Neural progenitor cell (in vitro differentiated cells): ENCODE measurements around the gene MAS1. TPM values are rescaled to one million over a fixed set of nuclear protein-coding genes. Genes with fewer than 3 reads are reported as not detected.

Experiments
- DNase-seq: peaks from one replicate; pipeline ENCODE4 v3.0.0-alpha.2; 2016; ENCODE audit warnings: low spot score
- H2AFZ ChIP-seq: fragments of 200-600 bp; sonication (generic); replicated peaks from 2 replicates; pipeline ENCODE4 v1.6.1; 2016; ENCODE audit warnings: antibody characterized with exemption
- H3F3A ChIP-seq: fragments of 200-600 bp; sonication (generic); 2 replicates; pipeline ENCODE4 v1.6.1; 2016; ENCODE audit warnings: antibody characterized with exemption, low read depth
- H3K27ac ChIP-seq: fragments of 200-600 bp; sonication (generic); 2 replicates; pipeline ENCODE4 v1.5.1; 2016; ENCODE audit warnings: mild to moderate bottlenecking
- H3K27me3 ChIP-seq: fragments of 200-600 bp; sonication (generic); 2 replicates; pipeline ENCODE4 v1.6.1; 2016; ENCODE audit warnings: mild to moderate bottlenecking, moderate library complexity
- H3K36me3 ChIP-seq: fragments of 200-600 bp; sonication (generic); 2 replicates; pipeline ENCODE4 v1.5.1; 2016
- H3K4me1 ChIP-seq: fragments of 200-600 bp; sonication (generic); 2 replicates; pipeline ENCODE4 v1.6.1; 2016; ENCODE audit warnings: mixed run types
- H3K4me2 ChIP-seq: fragments of 200-600 bp; sonication (generic); 2 replicates; pipeline ENCODE4 v1.6.1; 2016
- H3K4me3 ChIP-seq: fragments of 200-600 bp; sonication (generic); 2 replicates; pipeline ENCODE4 v1.5.1; 2016
- H3K79me2 ChIP-seq: fragments of 200-600 bp; sonication (generic); 2 replicates; pipeline ENCODE4 v1.6.1; 2016; ENCODE audit warnings: low read depth
- H3K9ac ChIP-seq: fragments of 200-600 bp; sonication (generic); 2 replicates; pipeline ENCODE4 v1.6.1; 2016
- H3K9me3 ChIP-seq: fragments of 200-600 bp; sonication (generic); 2 replicates; pipeline ENCODE4 v1.5.1; 2016; ENCODE audit warnings: low read depth
- H4K20me1 ChIP-seq: fragments of 200-600 bp; sonication (generic); 2 replicates; pipeline ENCODE4 v1.6.1; 2016; ENCODE audit warnings: low read depth
- H3K27ac Mint-ChIP-seq: 3 replicates; pipeline ENCODE4 v1.8.0; 2021; ENCODE audit warnings: mixed read lengths
- H3K27me3 Mint-ChIP-seq: 2 replicates; pipeline ENCODE4 v1.8.0; 2022; ENCODE audit warnings: low read depth, mild to moderate bottlenecking, inconsistent platforms, moderate library complexity, mixed read lengths; ENCODE audit not compliant: insufficient read depth
- H3K36me3 Mint-ChIP-seq: 3 replicates; pipeline ENCODE4 v1.8.0; 2021; ENCODE audit warnings: mixed read lengths
- H3K4me1 Mint-ChIP-seq: 3 replicates; pipeline ENCODE4 v1.8.0; 2021; ENCODE audit warnings: mixed read lengths
- H3K4me3 Mint-ChIP-seq: 3 replicates; pipeline ENCODE4 v1.8.0; 2021; ENCODE audit warnings: mild to moderate bottlenecking, moderate library complexity, mixed read lengths
- H3K9me3 Mint-ChIP-seq: 3 replicates; pipeline ENCODE4 v1.8.0; 2020; ENCODE audit warnings: mixed read lengths
- EZH2 ChIP-seq: fragments of 200-600 bp; sonication (generic); IDR thresholded peaks from 2 replicates; pipeline ENCODE4 v1.6.1; 2017; ENCODE audit warnings: antibody characterized with exemption, mild to moderate bottlenecking, moderate library complexity
- EZH2phosphoT487 ChIP-seq: fragments of 200-600 bp; sonication (generic); IDR thresholded peaks from 2 replicates; pipeline ENCODE4 v1.6.1; 2017; ENCODE audit warnings: antibody characterized with exemption
- total RNA-seq: library from RNA; depleted of rRNA; stranded (reverse); fragments of >200 nt; gene quantifications from 2 replicates; pipeline ENCODE4 v1.2.3, GENCODE V29; 2015; ENCODE audit warnings: low replicate concordance
- TF ChIP-seq, protein P1 (sequence below): fragments of 200-600 bp; sonication (generic); IDR thresholded peaks from 2 replicates; pipeline ENCODE4 v1.5.1; 2017; ENCODE audit warnings: antibody characterized with exemption, mild to moderate bottlenecking

MAS1 gene
- total RNA-seq, 1 donor from 2014 or later: not detected

DNA sequence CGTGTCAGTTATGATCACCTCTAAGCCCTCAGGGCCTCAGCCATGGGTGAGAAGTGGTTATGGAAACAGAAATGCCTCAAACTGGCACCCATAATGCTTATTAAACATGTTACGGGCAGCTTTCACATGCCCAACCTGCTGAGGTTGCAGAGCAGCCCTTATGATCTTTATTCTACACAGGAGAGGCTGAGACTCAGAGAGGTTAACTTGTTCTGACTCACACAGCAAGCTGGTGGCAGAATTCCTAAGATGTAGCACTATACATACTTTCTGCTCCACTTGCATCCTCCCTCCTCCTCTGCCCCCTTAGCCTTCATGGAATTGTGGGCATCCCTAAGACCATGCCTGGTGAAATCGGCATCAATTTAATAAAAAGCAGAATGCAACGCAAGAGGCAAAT, 43.4 kb downstream of the MAS1 start:
- no peak overlapping the region for H3K4me3 ChIP-seq
- no peak overlapping the region for H3K27ac Mint-ChIP-seq
- H3K9ac ChIP-seq: no peak overlapping the region
- H3K27me3 ChIP-seq: no peaks in the 10 kb centered on the region
- no peaks in the 10 kb centered on the region for H3K36me3 Mint-ChIP-seq
- H3K27me3 Mint-ChIP-seq: peaks cover 4% of the 10 kb centered on the region
- DNase-seq: no peak
- TF ChIP-seq EZH2 (no peak), EZH2phosphoT487 (no peak)
- TF ChIP-seq, protein P1, sequence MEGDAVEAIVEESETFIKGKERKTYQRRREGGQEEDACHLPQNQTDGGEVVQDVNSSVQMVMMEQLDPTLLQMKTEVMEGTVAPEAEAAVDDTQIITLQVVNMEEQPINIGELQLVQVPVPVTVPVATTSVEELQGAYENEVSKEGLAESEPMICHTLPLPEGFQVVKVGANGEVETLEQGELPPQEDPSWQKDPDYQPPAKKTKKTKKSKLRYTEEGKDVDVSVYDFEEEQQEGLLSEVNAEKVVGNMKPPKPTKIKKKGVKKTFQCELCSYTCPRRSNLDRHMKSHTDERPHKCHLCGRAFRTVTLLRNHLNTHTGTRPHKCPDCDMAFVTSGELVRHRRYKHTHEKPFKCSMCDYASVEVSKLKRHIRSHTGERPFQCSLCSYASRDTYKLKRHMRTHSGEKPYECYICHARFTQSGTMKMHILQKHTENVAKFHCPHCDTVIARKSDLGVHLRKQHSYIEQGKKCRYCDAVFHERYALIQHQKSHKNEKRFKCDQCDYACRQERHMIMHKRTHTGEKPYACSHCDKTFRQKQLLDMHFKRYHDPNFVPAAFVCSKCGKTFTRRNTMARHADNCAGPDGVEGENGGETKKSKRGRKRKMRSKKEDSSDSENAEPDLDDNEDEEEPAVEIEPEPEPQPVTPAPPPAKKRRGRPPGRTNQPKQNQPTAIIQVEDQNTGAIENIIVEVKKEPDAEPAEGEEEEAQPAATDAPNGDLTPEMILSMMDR: no peak
- no peak overlapping the region for H3K4me3 Mint-ChIP-seq
- H3K9me3 ChIP-seq: no peaks in the 10 kb centered on the region
- H3K4me1 Mint-ChIP-seq: no peaks in the 10 kb centered on the region
- no peaks in the 10 kb centered on the region for H4K20me1 ChIP-seq
- H3K4me2 ChIP-seq: no peak overlapping the region
- H3F3A ChIP-seq: no peaks in the 10 kb centered on the region
- H3K4me1 ChIP-seq: no peaks in the 10 kb centered on the region
- no peak overlapping the region for H2AFZ ChIP-seq
- no peak overlapping the region for H3K27ac ChIP-seq
- no peaks in the 10 kb centered on the region for H3K36me3 ChIP-seq
- H3K9me3 Mint-ChIP-seq: no peaks in the 10 kb centered on the region
- H3K79me2 ChIP-seq: no peaks in the 10 kb centered on the region

DNA sequence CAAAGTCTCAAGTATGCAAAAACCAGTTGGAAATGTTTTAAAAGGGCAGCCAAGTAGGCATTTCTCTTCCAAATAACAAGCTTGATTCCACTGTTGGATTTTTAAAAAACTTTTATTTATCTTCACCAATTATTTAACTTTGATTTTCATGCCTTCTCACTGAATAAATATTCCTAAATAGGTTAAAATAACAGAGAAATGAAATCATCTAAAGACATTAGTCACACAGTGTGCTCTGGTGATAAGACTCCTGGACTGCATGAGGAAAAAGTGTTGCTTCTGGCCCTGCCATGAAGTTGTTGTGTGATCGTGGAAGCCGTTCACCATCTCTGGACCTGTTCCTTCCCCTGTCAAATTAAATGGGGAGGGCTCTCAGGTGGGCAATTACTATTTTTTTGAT, 44.3 kb downstream of the MAS1 start:
- Mint-ChIP-seq H3K36me3 (no peaks in the 10 kb centered on the region), H3K9me3 (no peaks in the 10 kb centered on the region), H3K27ac (no peak overlapping the region), H3K4me3 (no peak overlapping the region), H3K4me1 (no peaks in the 10 kb centered on the region), H3K27me3 (peaks cover 4% of the 10 kb centered on the region)
- TF ChIP-seq, protein P1: no peak
- TF ChIP-seq EZH2phosphoT487 (no peak), EZH2 (no peak)
- H3K27me3 ChIP-seq: no peaks in the 10 kb centered on the region
- H3K9me3 ChIP-seq: no peaks in the 10 kb centered on the region
- no peaks in the 10 kb centered on the region for H3K4me1 ChIP-seq
- H3K36me3 ChIP-seq: no peaks in the 10 kb centered on the region
- H3K79me2 ChIP-seq: no peaks in the 10 kb centered on the region
- H3F3A ChIP-seq: no peaks in the 10 kb centered on the region
- no peak overlapping the region for H3K27ac ChIP-seq
- H4K20me1 ChIP-seq: no peaks in the 10 kb centered on the region
- H3K4me3 ChIP-seq: no peak overlapping the region
- H3K4me2 ChIP-seq: no peak overlapping the region
- no peak overlapping the region for H2AFZ ChIP-seq
- H3K9ac ChIP-seq: no peak overlapping the region
- no peak for DNase-seq

DNA sequence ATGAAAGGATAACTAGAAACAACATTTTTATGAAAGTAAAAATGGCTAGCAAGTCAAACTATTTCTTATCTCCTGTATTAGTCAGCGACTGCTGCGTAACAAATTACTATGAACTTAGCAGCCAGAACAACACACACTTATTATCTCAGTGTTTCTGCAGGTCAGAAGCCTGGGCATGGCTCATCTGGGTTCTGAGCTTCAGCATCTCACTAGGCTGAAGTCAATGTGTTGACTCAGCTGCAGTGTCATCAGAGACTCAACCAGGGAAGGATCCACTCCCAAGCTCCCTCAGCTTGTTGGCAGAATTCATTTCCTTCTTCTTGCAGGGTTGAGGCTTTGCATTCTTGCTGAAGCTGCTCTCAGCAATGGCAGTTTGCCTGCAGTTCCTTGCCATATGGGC, 44.8 kb downstream of the MAS1 start:
- Histone ChIP-seq H3K4me3 (no peak overlapping the region), H3K9me3 (no peaks in the 10 kb centered on the region), H3K4me2 (no peak overlapping the region), H3K36me3 (no peaks in the 10 kb centered on the region), H3K27ac (no peak overlapping the region), H3K9ac (no peak overlapping the region), H3K27me3 (no peaks in the 10 kb centered on the region), H4K20me1 (no peaks in the 10 kb centered on the region), H3K4me1 (no peaks in the 10 kb centered on the region), H3F3A (no peaks in the 10 kb centered on the region), H2AFZ (no peak overlapping the region), H3K79me2 (no peaks in the 10 kb centered on the region)
- H3K36me3 Mint-ChIP-seq: no peaks in the 10 kb centered on the region
- no peak overlapping the region for H3K4me3 Mint-ChIP-seq
- TF ChIP-seq EZH2phosphoT487 (no peak), EZH2 (no peak)
- TF ChIP-seq, protein P1: no peak
- no peaks in the 10 kb centered on the region for H3K4me1 Mint-ChIP-seq
- DNase-seq: no peak
- no peak overlapping the region for H3K27ac Mint-ChIP-seq
- H3K9me3 Mint-ChIP-seq: no peaks in the 10 kb centered on the region
- H3K27me3 Mint-ChIP-seq: peaks cover 4% of the 10 kb centered on the region
